B cell (primary cell): ENCODE measurements around the gene DNAJB1. TPM values are rescaled to one million over a fixed set of nuclear protein-coding genes. Genes with fewer than 3 reads are reported as not detected.

ENCODE experiments used
- ATAC-seq: fragments of 200-7000 bp; cut with Tn5 transposase; one replicate; pipeline ENCODE4 v1.10.0; 2021; ENCODE audit warnings: low read depth, mild to moderate bottlenecking, moderate number of reproducible peaks, moderate library complexity
- CTCF ChIA-PET: fragments of 350-600 bp; sonication (Branson Sonifier 250); formaldehyde crosslinking; loops from one replicate; lab custom pipeline; 2021; ENCODE audit warnings: antibody characterized with exemption, inconsistent platforms; lab: Charles Lee
- POLR2A ChIA-PET: fragments of 350-600 bp; sonication (Branson Sonifier 250); formaldehyde crosslinking; loops from one replicate; lab custom pipeline; 2021; ENCODE audit warnings: antibody characterized with exemption; lab: Charles Lee
- DNase-seq: peaks from one replicate; pipeline ENCODE4 v3.0.0; 2013
- H2AFZ ChIP-seq: 2 replicates; pipeline ENCODE4 v1.6.1; 2012; ENCODE audit warnings: mild to moderate bottlenecking, low read depth, low read length; ENCODE audit not compliant: insufficient read depth, poor library complexity, severe bottlenecking
- H3K27ac ChIP-seq, 2 donors: 1 replicate in 1 of 2; 2 replicates in 1 of 2; pipeline ENCODE4 v1.5.1; 2012 to 2013; ENCODE audit warnings: low read length in 2 of 2, mild to moderate bottlenecking in 2 of 2, moderate library complexity in 1 of 2
- H3K27me3 ChIP-seq, 4 experiments: fragments of 200-600 bp in 1 of 4; sonication (generic) in 1 of 4; replicated peaks in 1 of 4; 1 replicate in 2 of 4; 2 replicates in 2 of 4; pipeline versions ENCODE4 v1.6.1 to v1.7.0; 2013 to 2016; ENCODE audit warnings: low read length in 3 of 4, mild to moderate bottlenecking in 2 of 4, mixed read lengths in 1 of 4, moderate library complexity in 1 of 4; ENCODE audit not compliant: insufficient read depth in 4 of 4, control insufficient read depth in 3 of 4; ENCODE audit errors: control extremely low read depth in 1 of 4
- H3K36me3 ChIP-seq, 2 experiments: replicated peaks in 1 of 2; 1 replicate in 1 of 2; 2 replicates in 1 of 2; pipeline versions ENCODE4 v1.6.1 to v1.7.1; 2013; ENCODE audit warnings: low read length in 1 of 2; ENCODE audit not compliant: insufficient read depth in 2 of 2, control insufficient read depth in 1 of 2; ENCODE audit errors: control extremely low read depth in 1 of 2, extremely low read depth in 1 of 2
- H3K4me1 ChIP-seq, 2 donors: fragments of 200-600 bp in 1 of 2; sonication (generic) in 1 of 2; 1 replicate in 1 of 2; 2 replicates in 1 of 2; pipeline versions ENCODE4 v1.5.1 to v1.6.1; 2013 to 2017; ENCODE audit warnings: low read length in 2 of 2; ENCODE audit not compliant: control insufficient read depth in 2 of 2, insufficient read depth in 2 of 2
- H3K4me2 ChIP-seq: replicated peaks from 2 replicates; pipeline ENCODE3; 2012; ENCODE audit warnings: mild to moderate bottlenecking, low read depth, low read length; ENCODE audit not compliant: poor library complexity, severe bottlenecking
- H3K4me3 ChIP-seq, 5 experiments: fragments of 200-600 bp in 1 of 5; sonication (generic) in 1 of 5; 1 replicate in 3 of 5; 2 replicates in 2 of 5; pipeline versions ENCODE4 v1.5.1 to v1.7.0; 2011 to 2016; ENCODE audit warnings: low read length in 4 of 5, mild to moderate bottlenecking in 4 of 5, low read depth in 2 of 5, control low read depth in 1 of 5, moderate library complexity in 1 of 5; ENCODE audit not compliant: insufficient read depth in 1 of 5; ENCODE audit errors: control extremely low read depth in 1 of 5, extremely low read depth in 1 of 5
- H3K79me2 ChIP-seq: fragments of 200-600 bp; sonication (generic); one replicate; pipeline ENCODE4 v1.6.0; 2016; ENCODE audit warnings: low read length; ENCODE audit not compliant: control insufficient read depth, insufficient read depth
- H3K9ac ChIP-seq: fragments of 200-600 bp; sonication (generic); 2 replicates; pipeline ENCODE4 v1.6.1; 2017; ENCODE audit warnings: mild to moderate bottlenecking, low read length, moderate library complexity
- H3K9me3 ChIP-seq, 3 donors: one replicate each; pipeline versions ENCODE4 v1.6.1 to v1.7.1; 2013; ENCODE audit warnings: low read length in 2 of 3; ENCODE audit not compliant: control insufficient read depth in 2 of 3, insufficient read depth in 1 of 3; ENCODE audit errors: control extremely low read depth in 1 of 3
- H4K20me1 ChIP-seq: 2 replicates; pipeline ENCODE4 v1.6.0; 2012; ENCODE audit warnings: mild to moderate bottlenecking, low read length; ENCODE audit not compliant: insufficient read depth, control insufficient read depth, poor library complexity, severe bottlenecking
- H3K27ac Mint-ChIP-seq: one replicate; pipeline ENCODE4 v1.8.0; 2021; ENCODE audit warnings: mixed read lengths
- H3K27me3 Mint-ChIP-seq: one replicate; pipeline ENCODE4 v1.8.0; 2021; ENCODE audit warnings: mixed read lengths
- H3K4me1 Mint-ChIP-seq: one replicate; pipeline ENCODE4 v1.8.0; 2021; ENCODE audit warnings: mixed read lengths
- H3K4me3 Mint-ChIP-seq: one replicate; pipeline ENCODE4 v1.8.0; 2021; ENCODE audit warnings: mixed read lengths
- H3K9me3 Mint-ChIP-seq: one replicate; pipeline ENCODE4 v1.8.0; 2022; ENCODE audit warnings: mixed read lengths; ENCODE audit not compliant: insufficient read depth
- CTCF ChIP-seq: fragments of 200-600 bp; IDR thresholded peaks from one replicate; pipeline ENCODE4 v1.8.0; 2022; ENCODE audit warnings: antibody characterized with exemption, mild to moderate bottlenecking
- EZH2 ChIP-seq: IDR thresholded peaks from 2 replicates; pipeline ENCODE4 v1.6.1; 2012; ENCODE audit warnings: borderline replicate concordance, low read depth, mild to moderate bottlenecking, moderate library complexity, low read length; ENCODE audit not compliant: insufficient read depth, poor library complexity, severe bottlenecking
- WGBS: methylation state at CpG from one replicate; pipeline ENCODE4 v1.1.5; 2013; ENCODE audit warnings: missing lambda C conversion rate; ENCODE audit not compliant: insufficient coverage; 5-methylcytosine and 5-hydroxymethylcytosine counted together
- intact Hi-C: fragments of 100-400 bp; cut with micrococcal nuclease; formaldehyde crosslinking; loops from one replicate; pipeline ENCODE4 v1.10.0; 2022
- polyA plus RNA-seq: library from polyadenylated mRNA; depleted of rRNA; stranded (reverse); fragments of >200 nt; gene quantifications from 2 replicates; pipeline ENCODE4 v1.2.3, GENCODE V29; 2012
- total RNA-seq, 2 donors: library from RNA; stranded (reverse); fragments of 120-200 nt in 1 of 2; gene quantifications; 1 replicate in 1 of 2; 2 replicates in 1 of 2; pipeline versions ENCODE4 v1.2.3 to v1.2.4, GENCODE V29; 2013 to 2022

Gene DNAJB1
- total and polyA plus RNA-seq, 2 donors (not counting 1 experiment from before 2014, with no cell fraction given) = 72.8 to 194 TPM

GRCh38 chr19:14476673-14477401 lies 41.4 kb downstream of the DNAJB1 start:
- no peak overlapping the region for H3K4me2 ChIP-seq
- H3K27me3 Mint-ChIP-seq = peaks cover 28% of the 10 kb centered on the region
- POLR2A ChIA-PET = no interaction called here
- peaks cover 0 to 28% (median 14%) of the 10 kb centered on the region in 4 experiments for H3K27me3 ChIP-seq
- TF ChIP-seq CTCF (no peak), EZH2 (no peak)
- peak; percentile 25 for DNase-seq
- peaks cover 0 to 6% (median 0%) of the 10 kb centered on the region in 3 donors for H3K9me3 ChIP-seq
- no peak overlapping the region for H3K27ac ChIP-seq
- H3K9me3 Mint-ChIP-seq = no peaks in the 10 kb centered on the region
- 83% methylated on average over 26 of the region's 26 CpGs for WGBS
- peaks cover 3% of the 10 kb centered on the region for H4K20me1 ChIP-seq
- H3K9ac ChIP-seq = no peak overlapping the region
- no peak overlapping the region for H3K4me3 Mint-ChIP-seq
- CTCF ChIA-PET = interaction anchor here (0.6 to 1.8 kb wide), 4 partner anchors 10 to 340 kb away, joined by 3 to 5 read pairs (median 4); partner anchors contain the start of gene ASF1B
- peaks cover 27% of the 10 kb centered on the region for H3K4me1 Mint-ChIP-seq
- no peaks in the 10 kb centered on the region for H3K79me2 ChIP-seq
- no peak overlapping the region for H2AFZ ChIP-seq
- H3K27ac Mint-ChIP-seq = no peak overlapping the region
- H3K4me3 ChIP-seq = no peak overlapping the region
- H3K4me1 ChIP-seq = peaks cover 30 to 32% of the 10 kb centered on the region in 2 donors
- intact Hi-C loops = no loop called here
- no peaks in the 10 kb centered on the region for H3K36me3 ChIP-seq
- ATAC-seq = no peak

- CTCF ChIA-PET = interaction anchor here (1.5 kb wide), 1 partner anchor 276 kb away, joined by 3 read pairs; no protein-coding TSS in a partner anchor
- Histone ChIP-seq H3K79me2 (no peaks in the 10 kb centered on the region), H3K9me3 (peaks cover 0 to 6% (median 0%) of the 10 kb centered on the region in 3 donors), H3K4me2 (no peak overlapping the region), H3K4me3 (no peak overlapping the region), H2AFZ (no peak overlapping the region), H3K9ac (no peak overlapping the region), H3K4me1 (peaks cover 30 to 33% of the 10 kb centered on the region in 2 donors), H3K27ac (no peak overlapping the region), H3K27me3 (peaks cover 0 to 28% (median 14%) of the 10 kb centered on the region in 4 experiments), H3K36me3 (no peaks in the 10 kb centered on the region), H4K20me1 (peaks cover 8% of the 10 kb centered on the region)
- Mint-ChIP-seq H3K27me3 (peaks cover 28% of the 10 kb centered on the region), H3K4me3 (no peak overlapping the region), H3K4me1 (peaks cover 27% of the 10 kb centered on the region), H3K9me3 (no peaks in the 10 kb centered on the region), H3K27ac (no peak overlapping the region)
- TF ChIP-seq EZH2 = no peak
- TF ChIP-seq CTCF = no peak
- DNase-seq (no peak), ATAC-seq (no peak)
- POLR2A ChIA-PET = no interaction called here
- intact Hi-C loops = no loop called here
- 89% methylated on average over 7 of the region's 7 CpGs for WGBS
Observed at GRCh38 chr19:14476327-14476672, 41.9 kb downstream of the DNAJB1 start.
